NAMALWA (cell line): Measurements from ENCODE around the gene AMOT.

ENCODE experiments used
- DNase-seq: peaks from one replicate; pipeline ENCODE4 v3.0.0-alpha.2; 2015; ENCODE audit warnings: low spot score

AMOT gene

GRCh38 chrX:112799425-112799824 lies 41.2 kb downstream of the AMOT start:
- DNase-seq: no peak

- DNase-seq: no peak
Measured at GRCh38 chrX:112798736-112799135, 41.9 kb downstream of the AMOT start.

GRCh38 chrX:112789931-112790330 lies 50.7 kb downstream of the AMOT start:
- DNase-seq: no peak

GRCh38 chrX:112786076-112786475 lies 54.6 kb downstream of the AMOT start:
- no peak for DNase-seq

GRCh38 chrX:112785344-112785743 lies 55.3 kb downstream of the AMOT start:
- no peak for DNase-seq

- DNase-seq: no peak
Measured at GRCh38 chrX:112784692-112785091, 55.9 kb downstream of the AMOT start.

- no peak for DNase-seq
Measured at GRCh38 chrX:112779139-112779538, 61.5 kb downstream of the AMOT start.

- no peak for DNase-seq
Measured at GRCh38 chrX:112774651-112775293, 65.9 kb downstream of the AMOT start.

GRCh38 chrX:112774142-112774541 lies 66.5 kb downstream of the AMOT start:
- no peak for DNase-seq

GRCh38 chrX:112769034-112769433 lies 71.6 kb downstream of the AMOT start:
- DNase-seq: no peak

GRCh38 chrX:112768563-112768962 lies 72.1 kb downstream of the AMOT start:
- DNase-seq: no peak

GRCh38 chrX:112766774-112767173 lies 73.9 kb downstream of the AMOT start:
- DNase-seq: no peak

GRCh38 chrX:112761242-112762207 lies 79.1 kb downstream of the AMOT start:
- peak; percentile 1 for DNase-seq

- DNase-seq: no peak
Measured at GRCh38 chrX:112760697-112761096, 79.9 kb downstream of the AMOT start.

GRCh38 chrX:112759966-112760365 lies 80.7 kb downstream of the AMOT start:
- no peak for DNase-seq

GRCh38 chrX:112759512-112759911 lies 81.1 kb downstream of the AMOT start:
- DNase-seq: no peak

GRCh38 chrX:112757946-112758345 lies 82.7 kb downstream of the AMOT start:
- no peak for DNase-seq

- DNase-seq: no peak
Measured at GRCh38 chrX:112753116-112753515, 87.5 kb downstream of the AMOT start.

- DNase-seq: no peak
Measured at GRCh38 chrX:112751076-112751475, 89.6 kb downstream of the AMOT start.

- no peak for DNase-seq
Measured at GRCh38 chrX:112746812-112747595, 93.6 kb downstream of the AMOT start.

GRCh38 chrX:112738347-112739033 lies 102.1 kb downstream of the AMOT start:
- DNase-seq: no peak

GRCh38 chrX:112736310-112736709 lies 104.3 kb downstream of the AMOT start:
- DNase-seq: no peak
